GM23248 (cell line): ENCODE data around the gene C16orf92. TPM values are rescaled to one million over a fixed set of nuclear protein-coding genes. Genes with fewer than 3 reads are reported as not detected.

Experiments
- DNase-seq: peaks from one replicate; pipeline ENCODE4 v3.0.0-alpha.2; 2015
- H2AFZ ChIP-seq: fragments of 200-600 bp; sonication (generic); 2 replicates; pipeline ENCODE4 v1.6.1; 2016; ENCODE audit warnings: antibody characterized with exemption
- H3F3A ChIP-seq: fragments of 200-600 bp; sonication (generic); 2 replicates; pipeline ENCODE4 v1.6.1; 2016; ENCODE audit warnings: mild to moderate bottlenecking, antibody characterized with exemption, mixed run types; ENCODE audit not compliant: insufficient read depth
- H3K27ac ChIP-seq: fragments of 200-600 bp; sonication (generic); 2 replicates; pipeline ENCODE4 v1.5.1; 2016; ENCODE audit warnings: mild to moderate bottlenecking
- H3K27me3 ChIP-seq: fragments of 200-600 bp; sonication (generic); replicated peaks from 2 replicates; pipeline ENCODE4 v1.6.1; 2016; ENCODE audit warnings: mild to moderate bottlenecking; ENCODE audit not compliant: insufficient read depth
- H3K36me3 ChIP-seq: fragments of 200-600 bp; sonication (generic); 2 replicates; pipeline ENCODE4 v1.6.1; 2016; ENCODE audit warnings: low read depth, mild to moderate bottlenecking
- H3K4me1 ChIP-seq: fragments of 200-600 bp; sonication (generic); 2 replicates; pipeline ENCODE4 v1.6.1; 2016; ENCODE audit warnings: mild to moderate bottlenecking; ENCODE audit not compliant: insufficient read depth
- H3K4me2 ChIP-seq: fragments of 200-600 bp; sonication (generic); one replicate; pipeline ENCODE4 v1.6.1; 2016; ENCODE audit warnings: mild to moderate bottlenecking; ENCODE audit not compliant: unreplicated experiment
- H3K4me3 ChIP-seq: fragments of 200-600 bp; sonication (generic); 2 replicates; pipeline ENCODE4 v1.5.1; 2016; ENCODE audit warnings: mild to moderate bottlenecking
- H3K79me2 ChIP-seq: fragments of 200-600 bp; sonication (generic); 2 replicates; pipeline ENCODE4 v1.6.1; 2016; ENCODE audit warnings: mild to moderate bottlenecking; ENCODE audit not compliant: insufficient read depth
- H3K9ac ChIP-seq: fragments of 200-600 bp; sonication (generic); 2 replicates; pipeline ENCODE4 v1.6.1; 2016; ENCODE audit warnings: mild to moderate bottlenecking
- H3K9me2 ChIP-seq: fragments of 200-600 bp; sonication (generic); 2 replicates; pipeline ENCODE4 v1.6.1; 2016; ENCODE audit warnings: mixed run types, mild to moderate bottlenecking, moderate library complexity; ENCODE audit not compliant: insufficient read depth
- H3K9me3 ChIP-seq: fragments of 200-600 bp; sonication (generic); one replicate; pipeline ENCODE4 v1.6.1; 2017; ENCODE audit warnings: low read depth
- H4K20me1 ChIP-seq: fragments of 200-600 bp; sonication (generic); 2 replicates; pipeline ENCODE4 v1.6.0; 2016; ENCODE audit not compliant: insufficient read depth
- EZH2 ChIP-seq: fragments of 200-600 bp; sonication (generic); IDR thresholded peaks from 2 replicates; pipeline ENCODE4 v1.6.1; 2018; ENCODE audit warnings: antibody characterized with exemption, mild to moderate bottlenecking; ENCODE audit not compliant: insufficient read depth, poor library complexity, severe bottlenecking
- EZH2phosphoT487 ChIP-seq: fragments of 200-600 bp; sonication (generic); IDR thresholded peaks from 2 replicates; pipeline ENCODE4 v1.6.1; 2018; ENCODE audit warnings: antibody characterized with exemption, moderate library complexity, mild to moderate bottlenecking, low read depth; ENCODE audit not compliant: insufficient read depth
- WGBS, 2 experiments: methylation state at CpG; one replicate each; pipeline ENCODE4 v1.1.6; 2015 to 2017; ENCODE audit warnings: low lambda C conversion rate in 2 of 2, low coverage in 1 of 2; ENCODE audit errors: missing lambda C conversion rate in 2 of 2; 5-methylcytosine and 5-hydroxymethylcytosine counted together
- in situ Hi-C: fragments of 300-500 bp; cut with MboI; formaldehyde crosslinking; loops from 2 replicates; pipeline ENCODE4 v1.15.0; 2020
- polyA plus RNA-seq: library from polyadenylated mRNA; unstranded; fragments of >200 nt; fragmentation: Nextera tagmentation; extraction: Ambion mirVana; gene quantifications from 2 replicates; pipeline ENCODE4 v1.2.1, GENCODE V29; 2016
- total RNA-seq: library from RNA; depleted of rRNA; stranded (reverse); fragments of >200 nt; shearing (Covaris generic); gene quantifications from 2 replicates; pipeline ENCODE4 v1.2.3, GENCODE V29; 2014; rRNA removed

C16orf92 gene
- total and polyA plus RNA-seq, 2 experiments from 2014 or later: not detected

DNA sequence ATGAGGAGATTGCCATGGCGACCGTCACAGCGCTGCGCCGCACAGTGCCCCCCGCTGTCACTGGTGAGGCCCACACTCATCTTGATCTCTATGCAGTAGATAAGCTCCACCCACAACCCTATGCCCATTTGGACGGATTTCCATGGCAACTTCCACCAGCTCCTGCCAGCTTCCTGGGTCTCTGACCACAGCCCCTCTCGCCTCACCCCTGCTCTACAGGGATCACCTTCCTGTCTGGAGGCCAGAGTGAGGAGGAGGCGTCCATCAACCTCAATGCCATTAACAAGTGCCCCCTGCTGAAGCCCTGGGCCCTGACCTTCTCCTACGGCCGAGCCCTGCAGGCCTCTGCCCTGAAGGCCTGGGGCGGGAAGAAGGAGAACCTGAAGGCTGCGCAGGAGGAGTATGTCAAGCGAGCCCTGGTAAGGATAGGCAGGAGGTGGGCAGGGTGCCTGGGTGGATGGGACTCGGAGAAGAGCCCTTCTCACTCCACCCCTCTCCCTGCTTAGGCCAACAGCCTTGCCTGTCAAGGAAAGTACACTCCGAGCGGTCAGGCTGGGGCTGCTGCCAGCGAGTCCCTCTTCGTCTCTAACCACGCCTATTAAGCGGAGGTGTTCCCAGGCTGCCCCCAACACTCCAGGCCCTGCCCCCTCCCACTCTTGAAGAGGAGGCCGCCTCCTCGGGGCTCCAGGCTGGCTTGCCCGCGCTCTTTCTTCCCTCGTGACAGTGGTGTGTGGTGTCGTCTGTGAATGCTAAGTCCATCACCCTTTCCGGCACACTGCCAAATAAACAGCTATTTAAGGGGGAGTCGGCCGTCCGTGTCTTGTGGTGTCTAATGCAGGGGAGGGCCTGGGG is 46.8 kb downstream of the C16orf92 start:
- Histone ChIP-seq H3K4me1 (peaks cover 30% of the 10 kb centered on the region), H3K9me3 (no peaks in the 10 kb centered on the region), H3K4me2 (peak overlapping the region; percentile 91), H2AFZ (no peak overlapping the region), H3K4me3 (peak overlapping the region; percentile 82), H3K27ac (peak overlapping the region; percentile 35), H4K20me1 (peaks cover 26% of the 10 kb centered on the region; the same call in 1 of the 2 replicates), H3K79me2 (peaks cover 63% of the 10 kb centered on the region), H3K36me3 (peaks cover 60% of the 10 kb centered on the region), H3F3A (peaks cover 82% of the 10 kb centered on the region), H3K9ac (peak overlapping the region; percentile 92), H3K9me2 (no peaks in the 10 kb centered on the region), H3K27me3 (no peaks in the 10 kb centered on the region)
- DNase-seq: no peak
- in situ Hi-C loops: loop anchor here (5.0 kb wide), 1 partner anchor 52 kb away; the partner anchor contains the start of gene MAPK3
- TF ChIP-seq EZH2 (no peak), EZH2phosphoT487 (no peak)
- WGBS, 2 experiments: 79 to 82% methylated on average over 27 to 31 of the region's 31 CpGs

DNA sequence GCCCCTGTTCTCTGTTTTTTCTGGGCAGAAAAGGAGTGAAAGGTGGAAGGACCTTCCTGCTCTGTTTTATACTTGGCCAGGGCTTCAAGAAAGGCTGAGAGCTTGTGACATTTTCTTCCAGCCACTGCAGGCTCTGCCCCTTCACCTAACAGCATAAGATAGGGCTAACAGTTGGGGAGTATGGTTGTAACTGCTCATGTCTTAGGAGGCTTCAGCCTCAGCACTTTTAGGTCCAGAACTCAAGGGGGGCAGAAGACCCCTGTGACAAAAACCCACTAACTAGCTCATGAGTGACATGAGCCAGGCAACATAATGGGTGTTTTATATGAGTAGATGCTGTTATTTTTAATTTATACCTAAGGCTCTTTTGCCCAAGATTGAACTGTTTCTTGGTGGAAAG is 47.5 kb downstream of the C16orf92 start:
- in situ Hi-C loops: loop anchor here (5.0 kb wide), 1 partner anchor 52 kb away; the partner anchor contains the start of gene MAPK3
- Histone ChIP-seq H3K9me3 (no peaks in the 10 kb centered on the region), H3K27me3 (no peaks in the 10 kb centered on the region), H3K9ac (peak overlapping the region; percentile 92; the same call in 1 of the 2 replicates), H3K4me1 (peaks cover 34% of the 10 kb centered on the region), H3K4me2 (peak overlapping the region; percentile 91), H3K79me2 (peaks cover 63% of the 10 kb centered on the region), H3F3A (peaks cover 88% of the 10 kb centered on the region), H3K9me2 (no peaks in the 10 kb centered on the region), H3K4me3 (peak overlapping the region; percentile 82; the same call in 1 of the 2 replicates), H3K36me3 (peaks cover 60% of the 10 kb centered on the region), H2AFZ (no peak overlapping the region), H4K20me1 (peaks cover 26% of the 10 kb centered on the region; the same call in 1 of the 2 replicates), H3K27ac (peak overlapping the region; percentile 35)
- DNase-seq: no peak
- TF ChIP-seq EZH2phosphoT487: no peak
- TF ChIP-seq EZH2: no peak

Other genes with a start within 250 kb of the C16orf92 start
- gene ZG16, start 244.9 kb upstream of the C16orf92 start, total RNA-seq: not detected in 2 replicates
- not detected in 2 replicates for gene ZG16, start 244.9 kb upstream of the C16orf92 start, polyA plus RNA-seq
- 28.7 and 30.4 TPM in 2 replicates for gene KIF22, start 232.4 kb upstream of the C16orf92 start, total RNA-seq
- gene KIF22, start 232.4 kb upstream of the C16orf92 start, polyA plus RNA-seq: 39.5 and 41.8 TPM in 2 replicates
- gene MAZ, start 216.7 kb upstream of the C16orf92 start, total RNA-seq: 169 and 215 TPM in 2 replicates
- 74.5 and 76.8 TPM in 2 replicates for gene MAZ, start 216.7 kb upstream of the C16orf92 start, polyA plus RNA-seq
- gene PRRT2, start 211.0 kb upstream of the C16orf92 start, total RNA-seq: 0.43 and 4.0 TPM in 2 replicates
- 1.3 and 2.1 TPM in 2 replicates for gene PRRT2, start 211.0 kb upstream of the C16orf92 start, polyA plus RNA-seq
- gene PAGR1, start 207.0 kb upstream of the C16orf92 start, total RNA-seq: 23.6 and 30.6 TPM in 2 replicates
- gene PAGR1, start 207.0 kb upstream of the C16orf92 start, polyA plus RNA-seq: 17.5 and 19.3 TPM in 2 replicates
- gene MVP, start 202.7 kb upstream of the C16orf92 start, total RNA-seq: 272 and 296 TPM in 2 replicates
- gene MVP, start 202.7 kb upstream of the C16orf92 start, polyA plus RNA-seq: 230 and 235 TPM in 2 replicates
- 161 and 181 TPM in 2 replicates for gene CDIPT, start 160.0 kb upstream of the C16orf92 start, total RNA-seq
- 126 and 128 TPM in 2 replicates for gene CDIPT, start 160.0 kb upstream of the C16orf92 start, polyA plus RNA-seq
- gene SEZ6L2, start 123.6 kb upstream of the C16orf92 start, total RNA-seq: 30.7 and 34.7 TPM in 2 replicates
- 6.9 and 7.3 TPM in 2 replicates for gene SEZ6L2, start 123.6 kb upstream of the C16orf92 start, polyA plus RNA-seq
- gene ASPHD1, start 122.7 kb upstream of the C16orf92 start, total RNA-seq: 6.9 and 18.7 TPM in 2 replicates
- gene ASPHD1, start 122.7 kb upstream of the C16orf92 start, polyA plus RNA-seq: 18.5 and 19.3 TPM in 2 replicates
- gene KCTD13, start 97.0 kb upstream of the C16orf92 start, total RNA-seq: 3.7 and 14.7 TPM in 2 replicates
- gene KCTD13, start 97.0 kb upstream of the C16orf92 start, polyA plus RNA-seq: 10.7 and 12.6 TPM in 2 replicates
- gene TMEM219, start 61.1 kb upstream of the C16orf92 start, total RNA-seq: 91.6 and 124 TPM in 2 replicates
- gene TMEM219, start 61.1 kb upstream of the C16orf92 start, polyA plus RNA-seq: 162 and 166 TPM in 2 replicates
- gene TAOK2, start 49.3 kb upstream of the C16orf92 start, total RNA-seq: 57.7 and 57.9 TPM in 2 replicates
- gene TAOK2, start 49.3 kb upstream of the C16orf92 start, polyA plus RNA-seq: 12.5 and 13.6 TPM in 2 replicates
- gene HIRIP3, start 27.6 kb upstream of the C16orf92 start, total RNA-seq: 3.2 and 3.9 TPM in 2 replicates
- gene HIRIP3, start 27.6 kb upstream of the C16orf92 start, polyA plus RNA-seq: 11.9 and 14.0 TPM in 2 replicates
- gene INO80E, start 27.0 kb upstream of the C16orf92 start, total RNA-seq: 51.1 and 111 TPM in 2 replicates
- gene INO80E, start 27.0 kb upstream of the C16orf92 start, polyA plus RNA-seq: 32.3 and 35.3 TPM in 2 replicates
- not detected in 2 replicates for gene DOC2A, start 12.2 kb upstream of the C16orf92 start, total RNA-seq
- gene DOC2A, start 12.2 kb upstream of the C16orf92 start, polyA plus RNA-seq: not detected in 2 replicates
- not detected in 2 replicates for gene TLCD3B, start 8.1 kb downstream of the C16orf92 start, total RNA-seq
- gene TLCD3B, start 8.1 kb downstream of the C16orf92 start, polyA plus RNA-seq: 0.13 TPM in 1 of 2 replicates, not detected in the other
- 1,441 and 1,602 TPM in 2 replicates for gene ALDOA, start 42.6 kb downstream of the C16orf92 start, total RNA-seq
- 2,742 and 2,900 TPM in 2 replicates for gene ALDOA, start 42.6 kb downstream of the C16orf92 start, polyA plus RNA-seq
- 135 and 168 TPM in 2 replicates for gene PPP4C, start 52.8 kb downstream of the C16orf92 start, total RNA-seq
- gene PPP4C, start 52.8 kb downstream of the C16orf92 start, polyA plus RNA-seq: 205 and 210 TPM in 2 replicates
- gene TBX6, start 68.7 kb downstream of the C16orf92 start, total RNA-seq: 0.11 TPM in 1 of 2 replicates, not detected in the other
- gene TBX6, start 68.7 kb downstream of the C16orf92 start, polyA plus RNA-seq: 0.13 and 0.20 TPM in 2 replicates
- gene YPEL3, start 73.0 kb downstream of the C16orf92 start, total RNA-seq: 62.6 and 100.0 TPM in 2 replicates
- 192 and 200 TPM in 2 replicates for gene YPEL3, start 73.0 kb downstream of the C16orf92 start, polyA plus RNA-seq
- 0.22 TPM in 1 of 2 replicates, not detected in the other for gene GDPD3, start 90.3 kb downstream of the C16orf92 start, total RNA-seq
- gene GDPD3, start 90.3 kb downstream of the C16orf92 start, polyA plus RNA-seq: 1.1 and 1.2 TPM in 2 replicates
- gene MAPK3, start 100.0 kb downstream of the C16orf92 start, total RNA-seq: 47.3 and 60.4 TPM in 2 replicates
- gene MAPK3, start 100.0 kb downstream of the C16orf92 start, polyA plus RNA-seq: 40.3 and 44.4 TPM in 2 replicates
- gene CORO1A, start 160.4 kb downstream of the C16orf92 start, total RNA-seq: 3.2 and 4.8 TPM in 2 replicates
- 1.7 TPM in 2 replicates for gene CORO1A, start 160.4 kb downstream of the C16orf92 start, polyA plus RNA-seq
- 2.0 and 155 TPM in 2 replicates for gene BOLA2B, start 170.5 kb downstream of the C16orf92 start, total RNA-seq
- 122 and 146 TPM in 2 replicates for gene BOLA2B, start 170.5 kb downstream of the C16orf92 start, polyA plus RNA-seq
- 14.3 and 32.6 TPM in 2 replicates for gene SLX1A, start 170.7 kb downstream of the C16orf92 start, total RNA-seq
- gene SLX1A, start 170.7 kb downstream of the C16orf92 start, polyA plus RNA-seq: 32.2 and 51.7 TPM in 2 replicates
- gene SULT1A3, start 176.1 kb downstream of the C16orf92 start, total RNA-seq: 12.2 and 22.9 TPM in 2 replicates
- 4.5 and 4.8 TPM in 2 replicates for gene SULT1A3, start 176.1 kb downstream of the C16orf92 start, polyA plus RNA-seq
- gene NPIPB13, start 225.3 kb downstream of the C16orf92 start, total RNA-seq: 2.5 and 4.0 TPM in 2 replicates
- gene NPIPB13, start 225.3 kb downstream of the C16orf92 start, polyA plus RNA-seq: 2.1 and 2.7 TPM in 2 replicates